ENCODE results near the gene RNF39.

GRCh38 chr6:30020626-30021025 is 54.9 kb downstream of the RNF39 start:
- TF ChIP-seq POLR2A (IDR thresholded peaks at IDR 0.05; ENCODE audit: low read depth, low read length) (no peak), TAF1 (IDR thresholded peaks at IDR 0.05; ENCODE audit: borderline replicate concordance, low read depth, low read length) (no peak)

Measured in GM12892 (cell line).